ENCODE data around the gene CLIP1.
A peak's percentile ranks its signal among the peaks of the same experiment; 100 is the strongest.
"Not testable (repeated sequence)": the region's sequence is repeated elsewhere in the genome, so short reads cannot be mapped to it uniquely, and the experiment has no call there.

CLIP1 gene

GRCh38 chr12:122309564-122310121 lies 112.8 kb downstream of the CLIP1 start:
- DNase-seq = no peak

DNA sequence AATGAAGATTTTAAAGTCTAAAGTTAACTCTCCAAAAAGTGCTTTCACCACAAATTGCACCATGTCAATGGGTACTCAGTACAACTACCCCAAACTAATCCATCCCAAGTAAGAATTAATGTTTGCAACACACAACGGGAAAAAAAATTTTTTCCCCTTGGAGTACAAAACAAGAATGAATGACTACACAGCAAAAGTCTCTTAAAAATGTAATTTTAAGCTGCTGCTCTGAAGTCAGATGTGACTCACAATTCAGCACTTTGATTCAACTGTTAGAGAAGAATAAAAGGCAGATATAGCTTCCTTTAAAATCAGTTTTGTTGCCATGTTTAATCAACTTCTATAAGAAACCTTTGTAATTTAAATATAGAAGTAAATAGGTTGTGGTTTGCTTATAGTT lies 113.7 kb downstream of the CLIP1 start:
- DNase-seq = no peak

- no peak for DNase-seq
Observed at GRCh38 chr12:122306407-122306806, 116.1 kb downstream of the CLIP1 start.

GRCh38 chr12:122304924-122305323 lies 117.5 kb downstream of the CLIP1 start:
- DNase-seq = no peak

GRCh38 chr12:122303068-122303467 lies 119.4 kb downstream of the CLIP1 start:
- no peak for DNase-seq

GRCh38 chr12:122298071-122298748 lies 124.3 kb downstream of the CLIP1 start:
- DNase-seq = no peak

- no peak for DNase-seq
Observed at GRCh38 chr12:122297494-122297893, 125.0 kb downstream of the CLIP1 start.

- no peak for DNase-seq
Observed at GRCh38 chr12:122295877-122296276, 126.6 kb downstream of the CLIP1 start.

GRCh38 chr12:122293081-122293480 lies 129.4 kb downstream of the CLIP1 start:
- DNase-seq = no peak

- DNase-seq = no peak
Observed at GRCh38 chr12:122291431-122291830, 131.0 kb downstream of the CLIP1 start.

GRCh38 chr12:122283680-122284079 lies 138.8 kb downstream of the CLIP1 start:
- no peak for DNase-seq

DNA sequence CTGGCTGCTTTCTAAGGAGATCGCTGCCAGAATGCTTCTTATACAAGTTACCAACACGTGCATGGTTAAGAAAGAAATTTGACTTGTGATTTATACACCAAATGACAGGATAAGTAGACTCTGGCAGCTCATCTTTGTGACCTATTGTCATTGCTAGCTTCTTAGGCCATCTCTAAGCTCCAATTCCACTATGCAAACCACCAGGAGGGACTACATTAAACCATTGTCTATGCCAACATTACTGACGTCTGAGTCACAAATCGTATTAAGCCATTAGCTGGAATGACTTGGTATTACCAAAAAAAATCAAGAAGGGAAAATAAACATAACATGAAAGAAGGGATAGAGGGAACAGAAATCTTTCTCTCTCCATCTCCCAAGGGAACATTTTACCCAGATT lies 140.4 kb downstream of the CLIP1 start:
- DNase-seq = no peak

- DNase-seq = no peak
Observed at GRCh38 chr12:122276242-122276641, 146.2 kb downstream of the CLIP1 start.

DNA sequence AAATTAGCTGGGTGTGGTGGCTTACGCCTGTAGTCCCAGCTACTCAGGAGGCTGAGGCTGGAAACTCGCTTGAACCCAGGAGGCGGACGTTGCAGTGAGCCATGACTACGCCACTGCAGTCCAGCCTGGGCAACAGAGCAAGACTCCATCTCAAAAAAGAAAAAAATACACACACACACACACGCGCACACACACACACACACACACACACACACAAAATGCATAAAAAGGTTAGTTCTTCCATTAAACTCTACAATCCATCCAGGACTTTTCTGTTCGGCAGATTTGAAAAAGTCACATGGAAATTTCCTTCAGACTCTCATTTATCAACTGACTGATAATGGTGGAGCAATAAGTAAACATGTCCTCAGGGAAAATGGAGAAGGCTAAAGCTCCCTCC lies 147.0 kb downstream of the CLIP1 start:
- DNase-seq = no peak

- DNase-seq = peak; percentile 92
Observed at GRCh38 chr12:122266230-122266901, 156.1 kb downstream of the CLIP1 start, which contains the start of gene VPS33A. Gene VPS33A (minus strand): TSS chr12:122266494. CDS start chr12:122266408, 86 bp downstream.

DNA sequence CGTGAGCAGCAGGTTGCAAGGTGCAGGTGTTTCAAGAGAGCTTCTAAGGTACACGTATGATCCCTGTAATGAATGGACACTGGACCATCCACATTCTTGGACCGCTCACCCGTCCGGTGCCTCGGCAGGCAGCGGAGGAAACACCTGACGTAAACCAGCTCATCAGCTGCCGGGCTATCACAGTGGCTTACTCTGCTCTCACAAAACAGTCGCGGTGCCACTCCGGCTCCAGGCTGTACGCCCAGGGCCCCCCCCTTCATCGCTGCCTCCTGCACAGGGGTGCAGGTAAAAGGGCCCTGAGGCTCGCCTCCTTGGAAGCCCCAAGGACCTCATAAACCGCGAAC lies 156.6 kb downstream of the CLIP1 start:
- DNase-seq = no peak

DNA sequence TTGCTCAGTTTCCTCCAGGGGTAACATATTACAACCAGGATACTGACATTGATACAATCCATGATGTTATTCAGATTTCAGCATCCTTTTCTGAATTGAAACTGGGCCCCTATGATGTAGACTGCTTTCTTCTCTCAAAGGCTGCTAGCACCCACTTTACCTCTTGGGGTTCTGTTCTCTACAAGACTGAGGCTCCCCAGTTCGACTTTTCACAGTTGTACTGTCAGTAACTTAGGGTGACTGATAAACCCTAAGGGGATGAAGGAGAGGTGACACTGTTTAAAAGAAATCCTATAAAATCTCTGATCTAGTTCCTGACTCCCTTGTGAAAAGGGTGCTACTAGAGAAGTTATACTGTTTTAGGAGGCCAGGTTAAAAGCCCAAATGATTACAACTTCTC lies 157.0 kb downstream of the CLIP1 start:
- DNase-seq = no peak

- DNase-seq = not testable (repeated sequence)
Observed at GRCh38 chr12:122260735-122261134, 161.7 kb downstream of the CLIP1 start.

- DNase-seq = not testable (repeated sequence)
Observed at GRCh38 chr12:122258939-122259338, 163.5 kb downstream of the CLIP1 start.

DNA sequence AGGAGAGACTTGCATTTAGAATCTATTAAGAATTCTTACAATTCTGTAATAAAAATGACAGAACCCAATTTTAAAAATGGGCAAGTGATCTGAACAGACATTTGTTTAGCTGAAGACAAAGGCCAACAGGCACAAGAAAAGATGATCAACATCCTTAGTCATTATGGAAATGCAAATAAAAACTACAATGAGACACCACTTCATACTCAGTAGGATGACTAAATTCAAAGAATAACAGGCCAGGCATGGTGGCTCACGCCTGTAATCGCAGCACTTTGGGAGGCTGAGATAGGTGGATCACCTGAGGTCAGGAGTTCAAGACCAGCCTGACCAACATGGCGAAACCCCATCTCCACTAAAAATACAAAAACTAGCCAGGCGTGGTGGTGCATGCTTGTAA lies 164.0 kb downstream of the CLIP1 start:
- DNase-seq = not testable (repeated sequence)

GRCh38 chr12:122250536-122250935 lies 171.9 kb downstream of the CLIP1 start:
- no peak for DNase-seq

DNA sequence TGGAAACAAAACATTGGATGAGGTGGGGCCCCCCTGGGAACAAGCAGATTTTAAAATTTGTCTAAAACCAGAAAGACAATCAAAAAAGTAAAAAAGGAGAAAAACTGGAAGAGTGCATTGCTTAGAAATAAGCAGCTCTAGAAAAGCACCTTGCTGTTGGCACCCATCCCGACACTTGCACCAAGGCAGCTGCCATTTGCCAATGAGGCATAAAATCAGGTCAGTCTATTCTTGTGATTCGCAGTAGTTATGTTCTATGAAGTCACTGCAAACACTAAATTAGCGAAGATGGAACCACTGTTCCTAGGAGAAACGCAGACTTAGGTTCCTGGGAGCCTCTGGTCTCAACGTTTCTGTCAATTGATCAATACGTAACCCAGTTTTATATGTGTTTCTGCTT lies 172.4 kb downstream of the CLIP1 start:
- no peak for DNase-seq

GRCh38 chr12:122245553-122245952 lies 176.9 kb downstream of the CLIP1 start:
- DNase-seq = no peak

DNA sequence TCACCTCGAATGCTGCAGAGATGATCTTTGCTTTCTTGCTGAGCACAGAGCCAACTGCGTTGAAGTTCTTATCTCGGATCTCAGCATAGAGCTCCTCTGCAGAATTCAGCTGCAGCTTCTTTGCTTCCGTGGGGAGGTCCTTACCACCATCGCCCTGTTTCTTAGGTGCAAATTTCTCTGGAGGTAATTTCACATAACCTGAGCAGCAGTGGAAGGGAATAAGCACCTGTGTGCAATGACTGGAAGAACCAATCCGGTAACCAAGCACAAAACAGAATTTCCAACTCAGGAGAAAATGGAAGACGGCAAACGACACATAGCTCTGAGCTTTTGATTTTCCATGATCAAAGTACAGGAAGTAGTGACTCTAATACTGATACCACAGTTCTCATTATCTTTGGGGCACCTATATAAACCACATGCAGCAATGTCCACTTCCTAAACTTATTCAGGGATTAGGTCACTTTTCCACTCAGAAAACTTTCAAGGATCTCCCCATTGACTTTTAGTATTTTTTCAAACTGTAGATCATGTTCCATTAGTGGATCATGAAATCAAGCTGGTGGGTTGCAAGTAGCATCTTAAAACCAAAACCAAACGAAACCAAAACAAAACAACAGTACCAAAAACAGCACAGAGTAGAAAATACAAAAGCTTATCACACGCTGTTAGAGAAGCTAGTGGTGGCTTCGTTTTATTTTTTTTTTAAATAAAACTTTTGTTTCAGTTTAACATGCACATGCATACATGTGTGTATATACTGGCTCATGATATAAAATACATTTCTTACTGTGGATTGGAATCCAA lies 177.7 kb downstream of the CLIP1 start:
- DNase-seq = no peak

Data from activated CD4-positive, CD25-positive, alpha-beta regulatory T cell treated with anti-CD3 and anti-CD28 coated beads, Interleukin-2, amount 50 U/mL, for 72 hours (primary cell).